ENCODE results near the gene DCTPP1. TPM values are rescaled to one million over a fixed set of nuclear protein-coding genes. Genes with fewer than 3 reads are reported as not detected.

The DCTPP1 gene
- total and polyA plus RNA-seq, 9 of the 15 experiments (the other 6 are each of a cell fraction or from before 2014, with no cell fraction given): 45.0 to 132 (median 80.6) TPM

DNA sequence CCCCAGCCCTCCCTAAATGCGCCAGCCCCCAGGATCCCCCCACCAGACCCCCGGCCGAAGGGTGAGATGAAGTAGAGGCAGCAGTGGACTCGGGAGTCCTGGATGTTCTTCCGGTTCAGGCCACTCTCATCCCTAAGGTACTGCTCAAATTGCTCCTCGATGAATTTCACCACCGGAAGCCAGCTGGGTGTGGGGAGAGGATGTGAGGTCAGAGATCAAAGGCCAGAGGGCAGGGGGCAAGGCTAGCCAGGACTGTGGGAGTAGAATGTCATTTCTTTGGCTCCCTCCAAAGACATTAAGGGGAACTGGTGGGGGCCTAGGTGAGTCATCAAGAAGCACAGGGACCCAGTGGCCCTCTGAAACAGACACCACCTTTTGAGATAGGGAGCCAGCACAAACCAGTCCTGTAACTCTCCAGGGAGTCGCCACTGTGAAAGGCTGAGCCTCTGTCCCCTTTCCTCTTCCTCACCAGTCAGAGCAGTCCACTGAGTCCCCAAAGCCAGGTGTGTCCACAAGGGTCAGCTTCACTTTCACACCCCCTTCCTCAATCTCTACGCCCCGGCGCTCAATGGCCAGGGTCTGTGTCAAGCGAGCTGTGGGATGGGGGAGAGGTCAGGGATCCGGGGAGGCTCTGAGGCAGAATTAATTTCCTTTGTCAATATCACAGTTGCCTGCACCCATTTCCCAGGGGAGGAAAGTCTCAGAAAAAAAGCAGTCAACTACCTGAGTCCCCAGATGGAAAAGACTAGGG, 48.4 kb downstream of the DCTPP1 start (continued):
- TF ChIP-seq KDM5B (IDR thresholded peaks at IDR 0.05; ENCODE audit: insufficient replicate concordance, low read depth, low read length) (peak; percentile 66), NCOA1 (IDR thresholded peaks at IDR 0.05; ENCODE audit: low read depth) (0 out of 2 replicates have a peak, but pooled peaks have one; percentile 24), CREM (IDR thresholded peaks at IDR 0.05; ENCODE audit: low read depth) (peak; percentile 84), HDAC1 (IDR thresholded peaks at IDR 0.05) (no peak), FOSL1 (tag; conservative IDR thresholded peaks at IDR 0.05) (peak; percentile 76), SIN3A (IDR thresholded peaks at IDR 0.05; ENCODE audit: borderline replicate concordance in 2 of 2, control insufficient read depth in 1 of 2, low read depth in 2 of 2, low read length in 2 of 2) (no peak), HDGF (IDR thresholded peaks at IDR 0.05) (no peak), BRCA1 (IDR thresholded peaks at IDR 0.05) (no peak), BRCA1 (CRISPR knock-in tag; IDR thresholded peaks at IDR 0.05) (no peak), ZNF277 (CRISPR knock-in tag; IDR thresholded peaks at IDR 0.05; ENCODE audit: borderline replicate concordance) (no peak)
- TF ChIP-seq, protein P1, sequence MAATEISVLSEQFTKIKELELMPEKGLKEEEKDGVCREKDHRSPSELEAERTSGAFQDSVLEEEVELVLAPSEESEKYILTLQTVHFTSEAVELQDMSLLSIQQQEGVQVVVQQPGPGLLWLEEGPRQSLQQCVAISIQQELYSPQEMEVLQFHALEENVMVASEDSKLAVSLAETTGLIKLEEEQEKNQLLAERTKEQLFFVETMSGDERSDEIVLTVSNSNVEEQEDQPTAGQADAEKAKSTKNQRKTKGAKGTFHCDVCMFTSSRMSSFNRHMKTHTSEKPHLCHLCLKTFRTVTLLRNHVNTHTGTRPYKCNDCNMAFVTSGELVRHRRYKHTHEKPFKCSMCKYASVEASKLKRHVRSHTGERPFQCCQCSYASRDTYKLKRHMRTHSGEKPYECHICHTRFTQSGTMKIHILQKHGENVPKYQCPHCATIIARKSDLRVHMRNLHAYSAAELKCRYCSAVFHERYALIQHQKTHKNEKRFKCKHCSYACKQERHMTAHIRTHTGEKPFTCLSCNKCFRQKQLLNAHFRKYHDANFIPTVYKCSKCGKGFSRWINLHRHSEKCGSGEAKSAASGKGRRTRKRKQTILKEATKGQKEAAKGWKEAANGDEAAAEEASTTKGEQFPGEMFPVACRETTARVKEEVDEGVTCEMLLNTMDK (IDR thresholded peaks at IDR 0.05; ENCODE audit: borderline replicate concordance, insufficient read depth, low read depth, low read length, poor library complexity, severe bottlenecking): no peak
- TF ChIP-seq, protein P2, sequence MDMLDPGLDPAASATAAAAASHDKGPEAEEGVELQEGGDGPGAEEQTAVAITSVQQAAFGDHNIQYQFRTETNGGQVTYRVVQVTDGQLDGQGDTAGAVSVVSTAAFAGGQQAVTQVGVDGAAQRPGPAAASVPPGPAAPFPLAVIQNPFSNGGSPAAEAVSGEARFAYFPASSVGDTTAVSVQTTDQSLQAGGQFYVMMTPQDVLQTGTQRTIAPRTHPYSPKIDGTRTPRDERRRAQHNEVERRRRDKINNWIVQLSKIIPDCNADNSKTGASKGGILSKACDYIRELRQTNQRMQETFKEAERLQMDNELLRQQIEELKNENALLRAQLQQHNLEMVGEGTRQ (CRISPR knock-in tag; IDR thresholded peaks at IDR 0.05): no peak
- TF ChIP-seq, protein P3, sequence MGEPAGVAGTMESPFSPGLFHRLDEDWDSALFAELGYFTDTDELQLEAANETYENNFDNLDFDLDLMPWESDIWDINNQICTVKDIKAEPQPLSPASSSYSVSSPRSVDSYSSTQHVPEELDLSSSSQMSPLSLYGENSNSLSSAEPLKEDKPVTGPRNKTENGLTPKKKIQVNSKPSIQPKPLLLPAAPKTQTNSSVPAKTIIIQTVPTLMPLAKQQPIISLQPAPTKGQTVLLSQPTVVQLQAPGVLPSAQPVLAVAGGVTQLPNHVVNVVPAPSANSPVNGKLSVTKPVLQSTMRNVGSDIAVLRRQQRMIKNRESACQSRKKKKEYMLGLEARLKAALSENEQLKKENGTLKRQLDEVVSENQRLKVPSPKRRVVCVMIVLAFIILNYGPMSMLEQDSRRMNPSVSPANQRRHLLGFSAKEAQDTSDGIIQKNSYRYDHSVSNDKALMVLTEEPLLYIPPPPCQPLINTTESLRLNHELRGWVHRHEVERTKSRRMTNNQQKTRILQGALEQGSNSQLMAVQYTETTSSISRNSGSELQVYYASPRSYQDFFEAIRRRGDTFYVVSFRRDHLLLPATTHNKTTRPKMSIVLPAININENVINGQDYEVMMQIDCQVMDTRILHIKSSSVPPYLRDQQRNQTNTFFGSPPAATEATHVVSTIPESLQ (CRISPR knock-in tag; IDR thresholded peaks at IDR 0.05): no peak
- TF ChIP-seq, protein P4, sequence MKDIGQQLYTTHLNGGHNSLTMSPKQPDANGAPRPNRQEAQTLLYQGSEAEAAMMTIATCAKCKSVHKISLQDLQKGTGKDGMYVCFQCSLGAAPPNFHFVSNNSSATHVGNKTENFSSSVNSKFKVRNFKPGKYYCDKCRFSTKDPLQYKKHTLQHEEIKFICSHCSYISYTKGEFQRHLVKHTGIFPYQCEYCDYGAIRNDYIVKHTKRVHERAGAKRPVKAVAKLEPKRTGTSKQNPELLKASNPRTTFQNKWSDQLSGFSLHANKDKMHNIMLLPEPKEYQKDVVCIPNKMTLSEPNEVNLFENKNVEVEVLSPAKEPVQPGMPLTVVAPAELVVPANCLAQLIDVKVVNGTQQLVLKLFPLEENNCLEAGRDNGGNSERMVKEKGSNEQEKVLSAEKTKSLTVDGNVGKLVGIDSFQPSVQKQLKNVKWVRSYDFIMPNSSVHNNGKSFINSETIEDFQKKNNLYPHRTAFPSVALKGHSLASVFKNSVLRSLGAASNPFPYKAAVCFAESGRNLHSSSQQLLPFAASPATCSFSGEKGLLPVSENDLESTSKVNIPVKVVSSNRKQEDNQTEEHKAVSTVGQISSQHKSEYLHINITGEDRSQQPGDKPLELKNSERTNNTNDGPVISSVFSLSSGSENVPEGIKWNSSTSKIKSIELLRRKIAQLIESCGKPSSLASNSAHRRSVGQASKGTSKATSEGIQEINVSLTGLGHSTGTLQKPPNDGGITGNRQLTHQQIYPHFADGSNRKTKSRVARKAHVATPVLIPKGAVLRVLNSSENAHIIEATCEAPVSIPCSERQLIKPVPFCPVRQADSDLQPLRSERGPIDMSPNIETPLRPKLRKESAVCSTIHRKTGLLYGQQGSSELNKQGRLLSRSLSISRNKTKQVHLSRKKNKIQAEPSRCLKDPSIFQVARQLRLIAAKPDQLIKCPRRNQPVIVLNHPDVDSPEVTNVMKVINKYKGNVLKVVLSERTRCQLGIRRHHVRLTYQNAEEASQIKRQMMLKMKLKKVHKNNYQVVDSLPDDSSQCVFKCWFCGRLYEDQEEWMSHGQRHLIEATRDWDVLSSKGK (CRISPR knock-in tag; IDR thresholded peaks at IDR 0.05): no peak
- TF ChIP-seq, protein P5, sequence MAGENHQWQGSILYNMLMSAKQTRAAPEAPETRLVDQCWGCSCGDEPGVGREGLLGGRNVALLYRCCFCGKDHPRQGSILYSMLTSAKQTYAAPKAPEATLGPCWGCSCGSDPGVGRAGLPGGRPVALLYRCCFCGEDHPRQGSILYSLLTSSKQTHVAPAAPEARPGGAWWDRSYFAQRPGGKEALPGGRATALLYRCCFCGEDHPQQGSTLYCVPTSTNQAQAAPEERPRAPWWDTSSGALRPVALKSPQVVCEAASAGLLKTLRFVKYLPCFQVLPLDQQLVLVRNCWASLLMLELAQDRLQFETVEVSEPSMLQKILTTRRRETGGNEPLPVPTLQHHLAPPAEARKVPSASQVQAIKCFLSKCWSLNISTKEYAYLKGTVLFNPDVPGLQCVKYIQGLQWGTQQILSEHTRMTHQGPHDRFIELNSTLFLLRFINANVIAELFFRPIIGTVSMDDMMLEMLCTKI (IDR thresholded peaks at IDR 0.05; ENCODE audit: partially characterized antibody): no peak

Measured in K562 (cell line).